Measurements from ENCODE around the gene KAZALD1.

GRCh38 chr10:101067356-101068083, 5.7 kb downstream of the KAZALD1 start:
- TF ChIP-seq POLR2A (IDR thresholded peaks at IDR 0.05) = no peak
- TF ChIP-seq CTCF (IDR thresholded peaks at IDR 0.05) = peak; percentile 85 to 90 (median 88)
